DMS53 (cell line): ENCODE measurements around the gene DPYD.

Experiments
- DNase-seq: peaks from one replicate; lab custom pipeline; 2025; lab: John Stamatoyannopoulos, UW

Gene DPYD

GRCh38 chr1:97693601-97694000 lies 227.2 kb downstream of the DPYD start:
- no peak for DNase-seq

DNA sequence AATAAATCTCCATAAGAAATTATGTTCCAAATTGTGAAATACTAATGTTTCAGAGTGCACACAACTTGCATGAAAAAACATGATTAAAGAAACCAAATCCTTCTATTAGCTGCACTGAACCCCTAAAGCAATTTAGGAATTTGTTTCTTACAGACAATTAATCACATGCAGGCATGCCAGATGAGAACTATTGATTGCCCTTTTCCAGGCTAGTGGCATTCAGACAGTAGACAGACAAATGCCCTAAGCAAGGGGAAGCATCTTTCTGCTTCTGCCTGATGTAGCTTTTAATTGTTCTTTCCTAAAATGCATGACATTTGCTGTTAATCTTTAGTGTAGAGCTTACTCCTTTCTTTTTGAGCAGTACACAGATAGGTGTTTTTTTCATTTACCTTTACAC lies 229.5 kb downstream of the DPYD start:
- DNase-seq: no peak

- no peak for DNase-seq
Observed at GRCh38 chr1:97685360-97685759, 235.5 kb downstream of the DPYD start.

- peak; percentile 86 for DNase-seq
Observed at GRCh38 chr1:97680894-97681293, 239.9 kb downstream of the DPYD start.

DNA sequence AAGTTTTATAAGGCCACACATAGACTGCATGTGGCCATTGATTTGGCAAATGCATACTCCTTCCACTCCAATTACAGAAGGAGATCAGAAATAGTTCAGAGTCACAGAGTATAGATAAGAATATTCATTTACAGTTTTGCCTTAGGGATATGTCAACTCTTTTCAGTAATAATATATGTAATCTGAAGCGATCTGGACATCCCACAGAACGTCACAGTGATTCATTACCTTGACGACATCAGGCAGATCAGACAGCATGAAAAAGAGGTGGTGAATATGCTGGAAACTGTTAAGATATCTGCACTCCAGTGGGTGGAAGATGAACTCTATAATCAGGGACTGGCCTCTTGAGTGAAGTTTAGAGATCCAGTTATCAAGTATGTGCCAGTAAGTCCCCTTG lies 240.4 kb downstream of the DPYD start:
- DNase-seq: no peak

DNA sequence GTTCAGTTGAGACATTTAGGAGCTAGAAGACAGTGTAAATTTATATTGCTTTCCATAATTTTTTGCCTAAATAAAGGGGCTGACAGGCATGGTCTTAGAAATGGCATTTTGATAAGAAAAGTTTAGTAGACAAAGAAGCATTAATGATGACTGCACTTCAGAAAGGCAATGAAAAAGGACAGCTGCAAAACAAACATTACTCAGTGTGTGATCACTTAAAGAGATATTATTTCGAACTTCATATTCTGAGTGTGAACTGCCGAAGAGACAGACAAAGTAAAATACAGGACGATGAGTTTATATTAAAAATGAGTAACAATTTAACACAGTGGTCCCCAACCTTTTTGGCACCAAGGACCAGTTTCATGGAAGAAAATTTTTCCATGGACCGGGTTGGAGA lies 243.1 kb downstream of the DPYD start:
- DNase-seq: peak; percentile 14

- DNase-seq: no peak
Observed at GRCh38 chr1:97674517-97674916, 246.3 kb downstream of the DPYD start.

DNA sequence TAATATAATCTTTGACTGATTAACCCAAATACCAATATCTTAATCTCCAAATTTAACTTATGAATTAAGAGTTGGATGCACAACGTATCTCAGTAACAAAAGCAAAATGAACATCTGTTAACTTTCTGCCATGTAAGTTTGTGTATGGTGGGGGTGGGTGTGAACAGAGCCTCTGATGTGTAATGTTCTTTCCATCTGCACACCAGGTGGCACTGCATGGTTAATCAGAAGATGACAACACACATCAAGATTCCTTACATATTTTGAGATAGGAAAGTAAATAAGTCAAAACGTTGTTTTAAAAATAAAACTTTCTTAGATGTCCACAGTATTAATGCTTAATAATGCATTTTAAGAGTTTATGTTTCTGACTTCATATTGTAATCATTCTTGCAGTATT lies 251.9 kb downstream of the DPYD start:
- DNase-seq: peak; percentile 63

DNA sequence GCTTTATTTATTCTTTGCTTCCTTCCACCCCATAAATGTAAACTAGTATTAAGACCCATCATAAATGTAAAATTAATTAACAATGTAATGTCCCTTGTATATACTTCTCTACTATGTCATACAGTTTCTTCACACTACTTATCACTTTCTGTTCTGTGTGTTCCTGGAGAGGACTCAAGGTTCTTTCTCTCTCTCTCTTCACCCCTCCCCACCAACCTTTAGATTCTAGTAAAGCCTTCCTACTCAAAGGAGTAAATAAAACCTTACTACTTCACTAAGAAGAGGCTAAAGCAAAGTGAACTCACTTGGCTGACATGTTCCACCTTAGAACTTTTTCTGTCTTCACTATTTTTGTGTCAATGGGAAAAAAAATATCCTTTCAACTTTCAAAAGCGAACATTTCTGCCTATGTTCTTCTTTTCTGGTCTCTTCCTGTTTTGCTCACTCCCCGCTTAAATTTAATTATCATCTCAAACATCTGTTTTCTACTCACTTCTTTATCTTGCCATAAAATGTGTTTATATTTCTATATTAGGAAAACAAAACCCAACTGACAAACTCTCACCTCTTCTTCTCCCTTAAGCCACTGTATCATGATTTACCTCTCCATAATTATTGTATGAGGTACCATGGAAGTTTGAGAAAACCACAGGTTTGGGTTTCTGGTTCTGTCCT lies 260.3 kb downstream of the DPYD start:
- no peak for DNase-seq

DNA sequence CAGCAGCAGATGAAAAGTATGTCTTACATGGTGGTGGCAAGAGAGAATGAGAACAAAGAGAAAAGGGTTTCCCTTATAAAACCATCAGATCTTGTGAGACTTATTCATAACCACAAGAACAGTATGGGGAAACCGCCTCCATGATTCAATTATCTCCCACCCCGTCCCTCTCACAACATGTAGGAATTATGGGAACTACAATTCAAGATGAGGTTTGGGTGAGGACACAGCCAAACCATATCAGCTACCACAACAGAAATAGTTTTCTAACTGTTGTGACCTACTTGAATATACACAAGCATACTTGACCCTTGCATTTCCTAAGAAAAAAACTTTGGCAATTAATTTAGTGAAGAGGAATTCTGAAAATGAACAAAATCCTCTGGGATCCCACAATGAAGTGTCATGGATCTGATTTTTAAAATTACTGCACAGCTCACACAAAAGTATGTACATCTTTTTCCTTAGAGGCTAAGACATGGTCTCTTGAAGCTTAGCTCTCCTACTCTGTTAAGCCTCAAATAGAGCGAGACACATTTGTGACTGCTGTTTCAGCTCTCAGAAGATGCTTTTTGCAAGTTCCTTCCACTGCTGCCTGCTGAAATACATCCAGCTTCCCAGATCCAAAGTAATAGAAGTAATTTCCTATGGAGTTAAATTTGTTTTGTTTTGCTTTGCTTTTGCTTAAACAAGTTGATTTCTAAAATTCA lies 265.8 kb downstream of the DPYD start:
- no peak for DNase-seq

- no peak for DNase-seq
Observed at GRCh38 chr1:97651250-97651649, 269.6 kb downstream of the DPYD start.

GRCh38 chr1:97649591-97649990 lies 271.2 kb downstream of the DPYD start:
- DNase-seq: no peak

GRCh38 chr1:97647776-97648175 lies 273.1 kb downstream of the DPYD start:
- no peak for DNase-seq

DNA sequence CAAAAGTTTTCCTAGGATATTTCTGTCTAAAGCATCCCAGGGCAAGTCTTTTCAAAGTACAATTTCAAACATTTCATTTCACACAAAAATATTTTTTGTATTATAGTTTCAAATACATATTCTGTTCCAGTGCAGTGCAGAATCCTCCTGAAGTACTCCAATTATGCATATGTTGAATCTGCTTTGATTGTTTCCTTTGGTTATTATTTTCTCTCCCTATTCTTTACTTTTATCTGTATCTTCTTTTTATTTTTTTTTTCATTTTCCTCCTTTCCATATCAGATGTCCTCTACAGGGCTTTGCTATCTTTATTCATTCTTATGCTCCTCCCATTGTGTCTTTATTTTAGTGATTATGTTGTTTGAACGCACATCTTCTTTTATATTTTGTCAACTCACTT lies 274.8 kb downstream of the DPYD start:
- DNase-seq: peak; percentile 19

GRCh38 chr1:97640677-97641076 lies 280.2 kb downstream of the DPYD start:
- DNase-seq: peak; percentile 14

GRCh38 chr1:97636941-97637340 lies 283.9 kb downstream of the DPYD start:
- no peak for DNase-seq

DNA sequence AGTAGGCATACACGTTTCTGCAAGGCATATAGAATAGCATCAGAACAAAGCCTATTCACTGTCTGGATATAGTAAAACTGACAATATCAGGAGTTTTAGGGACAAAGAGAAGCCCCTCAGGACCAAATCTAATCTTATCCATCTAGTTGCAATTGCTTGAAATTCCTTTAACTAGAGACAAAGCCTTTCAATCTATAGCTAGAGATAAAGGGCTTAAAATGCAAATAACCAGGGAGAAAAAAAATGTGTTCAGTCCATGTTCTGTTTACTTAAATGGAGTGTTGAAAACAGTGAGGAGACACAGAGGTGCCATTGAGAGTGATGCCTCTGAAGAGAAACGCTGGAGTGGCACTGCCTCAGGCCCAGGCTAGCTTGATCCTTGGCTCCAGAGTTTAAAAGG lies 286.1 kb downstream of the DPYD start:
- DNase-seq: no peak

DNA sequence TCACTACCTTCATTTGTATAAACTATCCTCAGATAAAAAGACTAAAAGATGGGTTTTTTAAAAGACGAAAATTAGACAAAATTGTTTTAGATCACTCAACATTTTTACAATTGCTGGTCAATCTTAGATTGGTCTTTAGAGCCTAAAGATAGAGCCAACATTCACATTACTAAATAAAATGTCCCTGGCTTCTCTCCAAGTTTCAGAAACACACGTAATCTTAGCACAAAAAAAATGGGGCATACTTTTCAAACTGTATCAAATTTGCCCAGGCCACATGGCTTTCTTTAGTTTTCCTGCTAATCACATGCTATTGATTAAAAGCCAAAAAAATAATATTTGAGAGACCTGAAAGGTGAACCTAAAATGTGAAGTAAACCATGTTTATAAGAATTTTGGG lies 288.1 kb downstream of the DPYD start:
- DNase-seq: no peak

DNA sequence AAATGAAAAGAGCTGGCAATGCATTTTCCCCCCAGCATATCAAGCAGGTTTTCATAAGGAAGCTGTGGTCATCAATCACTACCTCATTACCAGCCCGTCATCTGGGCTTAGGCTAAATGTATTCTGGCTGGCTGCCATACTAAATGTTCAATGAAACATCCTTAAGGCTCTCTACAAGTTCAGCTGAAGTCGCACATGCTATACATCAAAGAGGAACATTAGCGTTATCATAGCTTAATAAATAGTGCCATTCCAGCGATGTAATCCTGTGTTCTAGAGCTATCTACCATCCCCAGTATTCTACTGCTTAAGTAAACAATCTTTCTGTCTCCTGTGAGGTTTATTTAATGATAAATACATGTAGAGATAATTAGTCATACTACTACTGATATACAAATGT lies 288.8 kb downstream of the DPYD start:
- DNase-seq: peak; percentile 36

DNA sequence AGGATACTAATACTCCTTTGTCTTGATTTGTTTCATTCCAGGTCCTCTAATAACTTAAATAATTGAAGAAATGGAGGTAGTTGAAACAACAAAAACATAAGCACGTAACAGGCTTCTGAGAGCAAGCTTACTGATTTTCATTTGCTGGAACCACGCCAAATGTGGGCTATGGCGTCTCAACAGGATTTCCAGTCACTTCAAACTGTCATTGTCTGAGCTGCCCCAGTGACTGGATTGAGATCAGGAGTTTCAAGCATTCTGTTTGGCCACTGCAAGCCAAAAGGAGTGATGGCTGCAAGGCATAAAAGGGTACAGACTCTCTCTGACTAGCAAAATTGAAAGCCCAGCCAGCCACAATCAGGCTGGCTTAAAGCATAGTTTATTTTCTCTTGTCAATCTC lies 289.9 kb downstream of the DPYD start:
- DNase-seq: peak; percentile 18

GRCh38 chr1:97630281-97630680 lies 290.6 kb downstream of the DPYD start:
- no peak for DNase-seq

DNA sequence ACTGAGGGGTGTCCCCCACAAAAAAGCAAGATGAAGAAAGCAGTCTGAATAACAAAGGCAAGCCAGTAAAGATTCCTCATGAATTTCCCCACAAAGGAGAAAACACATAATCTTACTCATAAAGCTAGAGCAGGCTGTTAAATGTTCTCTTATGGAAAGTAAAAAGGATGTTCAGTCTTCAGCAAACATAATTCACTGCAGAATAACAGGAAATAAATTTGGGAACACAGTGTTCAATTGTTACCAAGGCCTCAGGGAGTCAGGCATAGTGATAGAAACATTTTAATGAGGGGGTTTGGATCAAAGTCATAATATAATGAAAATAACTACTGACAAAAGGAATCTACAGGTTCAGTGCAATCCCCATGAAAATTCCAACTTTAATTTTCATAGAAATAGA lies 297.6 kb downstream of the DPYD start:
- DNase-seq: no peak

DNA sequence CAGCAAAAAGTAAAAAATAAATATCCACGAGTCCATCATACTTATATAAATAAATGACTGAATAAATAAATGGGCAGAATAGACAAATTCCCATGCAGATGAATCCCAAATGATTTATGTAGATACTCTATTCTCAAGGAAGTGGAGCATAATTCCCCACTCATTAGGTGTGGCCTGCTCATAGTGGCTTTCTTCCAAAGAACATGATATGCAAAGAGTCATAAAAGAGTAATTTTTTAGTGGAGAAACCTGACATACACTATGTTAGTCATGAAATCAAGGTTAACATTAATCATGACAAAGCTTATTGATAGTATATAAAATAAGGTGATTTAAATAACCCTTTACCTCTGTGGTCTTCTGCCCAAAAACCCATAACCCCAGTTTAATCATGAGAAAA lies 298.9 kb downstream of the DPYD start:
- no peak for DNase-seq

DNA sequence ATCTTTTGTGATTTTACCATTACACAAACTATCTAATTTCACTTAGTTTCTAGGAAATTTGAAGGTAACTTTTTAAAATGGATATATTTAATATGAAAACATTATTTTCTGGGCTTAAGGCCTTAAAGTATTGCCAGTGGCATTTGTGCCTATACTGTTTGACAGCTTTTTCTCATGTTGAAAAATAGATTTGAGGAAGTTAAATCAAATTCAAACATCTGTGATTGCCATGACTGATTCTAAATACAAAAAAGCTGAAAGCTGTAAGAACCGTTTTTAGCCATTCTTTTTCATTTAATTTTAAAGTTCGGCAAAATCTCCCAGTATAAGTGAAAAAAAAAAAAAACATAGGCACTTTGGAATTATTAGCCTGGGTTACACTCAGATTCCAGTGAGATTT lies 301.1 kb downstream of the DPYD start:
- DNase-seq: no peak
